Central memory CD4-positive, alpha-beta T cell (primary cell): ENCODE measurements around the gene NDUFA11.
"Not testable (repeated sequence)": the region's sequence is repeated elsewhere in the genome, so short reads cannot be mapped to it uniquely, and the experiment has no call there.

Experiments
- DNase-seq: peaks from one replicate; pipeline ENCODE4 v3.0.0; 2022

NDUFA11 gene

GRCh38 chr19:5851302-5851701 lies 52.3 kb downstream of the NDUFA11 start, which contains the start of gene FUT3:
FUT3 (minus strand) TSS chr19:5851449.
- no peak for DNase-seq

GRCh38 chr19:5850743-5851293 lies 52.8 kb downstream of the NDUFA11 start:
- no peak for DNase-seq

- no peak for DNase-seq
These were observed 53.4 kb downstream of the NDUFA11 start for GRCh38 chr19:5850189-5850588.

GRCh38 chr19:5848621-5849020 lies 55.0 kb downstream of the NDUFA11 start:
- not testable (repeated sequence) for DNase-seq

- not testable (repeated sequence) for DNase-seq
These were observed 55.7 kb downstream of the NDUFA11 start for GRCh38 chr19:5847846-5848245.
